ENCODE data around the gene IL1B.

The IL1B gene

GRCh38 chr2:112789186-112789585 is 47.4 kb downstream of the IL1B start:
- no peaks in the 10 kb centered on the region for H4K20me1 ChIP-seq (ENCODE audit: insufficient read depth, low read length)
- no peak for TF ChIP-seq EZH2 (IDR thresholded peaks at IDR 0.05; ENCODE audit: borderline replicate concordance, low read length)
- TF ChIP-seq, protein P1, sequence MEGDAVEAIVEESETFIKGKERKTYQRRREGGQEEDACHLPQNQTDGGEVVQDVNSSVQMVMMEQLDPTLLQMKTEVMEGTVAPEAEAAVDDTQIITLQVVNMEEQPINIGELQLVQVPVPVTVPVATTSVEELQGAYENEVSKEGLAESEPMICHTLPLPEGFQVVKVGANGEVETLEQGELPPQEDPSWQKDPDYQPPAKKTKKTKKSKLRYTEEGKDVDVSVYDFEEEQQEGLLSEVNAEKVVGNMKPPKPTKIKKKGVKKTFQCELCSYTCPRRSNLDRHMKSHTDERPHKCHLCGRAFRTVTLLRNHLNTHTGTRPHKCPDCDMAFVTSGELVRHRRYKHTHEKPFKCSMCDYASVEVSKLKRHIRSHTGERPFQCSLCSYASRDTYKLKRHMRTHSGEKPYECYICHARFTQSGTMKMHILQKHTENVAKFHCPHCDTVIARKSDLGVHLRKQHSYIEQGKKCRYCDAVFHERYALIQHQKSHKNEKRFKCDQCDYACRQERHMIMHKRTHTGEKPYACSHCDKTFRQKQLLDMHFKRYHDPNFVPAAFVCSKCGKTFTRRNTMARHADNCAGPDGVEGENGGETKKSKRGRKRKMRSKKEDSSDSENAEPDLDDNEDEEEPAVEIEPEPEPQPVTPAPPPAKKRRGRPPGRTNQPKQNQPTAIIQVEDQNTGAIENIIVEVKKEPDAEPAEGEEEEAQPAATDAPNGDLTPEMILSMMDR (IDR thresholded peaks at IDR 0.05; ENCODE audit: low read length), result no peak
- H3K27ac ChIP-seq (ENCODE audit: low read depth, low read length, poor library complexity, severe bottlenecking), result no peak overlapping the region
- H2AFZ ChIP-seq (ENCODE audit: low read length), result no peak overlapping the region
- no peaks in the 10 kb centered on the region for H3F3A ChIP-seq (ENCODE audit: insufficient read depth, low read length)
- H3K36me3 ChIP-seq (ENCODE audit: insufficient read depth, low read length), result no peaks in the 10 kb centered on the region
- H3K4me1 ChIP-seq (ENCODE audit: insufficient read depth, low read length, severe bottlenecking), result peaks cover 9% of the 10 kb centered on the region
- no peak overlapping the region for H3K9ac ChIP-seq (ENCODE audit: low read length)
- no peaks in the 10 kb centered on the region for H3K9me2 ChIP-seq (ENCODE audit: low read depth, low read length)
- no peaks in the 10 kb centered on the region for H3K79me2 ChIP-seq (ENCODE audit: insufficient read depth, low read length)
- H3K27me3 ChIP-seq (ENCODE audit: insufficient read depth, low read length), result no peaks in the 10 kb centered on the region
- H3K9me3 ChIP-seq (ENCODE audit: low read length), result no peaks in the 10 kb centered on the region
- H3K4me3 ChIP-seq (ENCODE audit: low read depth, low read length, poor library complexity, severe bottlenecking), result no peak overlapping the region
- no peak overlapping the region for H3K4me2 ChIP-seq (ENCODE audit: low read length)

- Histone ChIP-seq H3K4me1 (ENCODE audit: insufficient read depth, low read length, severe bottlenecking) (peaks cover 4% of the 10 kb centered on the region), H3K9me2 (ENCODE audit: low read depth, low read length) (no peaks in the 10 kb centered on the region), H3K36me3 (ENCODE audit: insufficient read depth, low read length) (no peaks in the 10 kb centered on the region), H2AFZ (ENCODE audit: low read length) (no peak overlapping the region), H3K9me3 (ENCODE audit: low read length) (no peaks in the 10 kb centered on the region), H3K27ac (ENCODE audit: low read depth, low read length, poor library complexity, severe bottlenecking) (no peak overlapping the region), H3K4me2 (ENCODE audit: low read length) (no peak overlapping the region), H3F3A (ENCODE audit: insufficient read depth, low read length) (no peaks in the 10 kb centered on the region), H3K4me3 (ENCODE audit: low read depth, low read length, poor library complexity, severe bottlenecking) (no peak overlapping the region), H3K27me3 (ENCODE audit: insufficient read depth, low read length) (no peaks in the 10 kb centered on the region), H3K9ac (ENCODE audit: low read length) (no peak overlapping the region), H4K20me1 (ENCODE audit: insufficient read depth, low read length) (no peaks in the 10 kb centered on the region), H3K79me2 (ENCODE audit: insufficient read depth, low read length) (no peaks in the 10 kb centered on the region)
- no peak for TF ChIP-seq EZH2 (IDR thresholded peaks at IDR 0.05; ENCODE audit: borderline replicate concordance, low read length)
- TF ChIP-seq, protein P1 (IDR thresholded peaks at IDR 0.05; ENCODE audit: low read length), result no peak
Measured at GRCh38 chr2:112788653-112789052, 47.9 kb downstream of the IL1B start.

DNA sequence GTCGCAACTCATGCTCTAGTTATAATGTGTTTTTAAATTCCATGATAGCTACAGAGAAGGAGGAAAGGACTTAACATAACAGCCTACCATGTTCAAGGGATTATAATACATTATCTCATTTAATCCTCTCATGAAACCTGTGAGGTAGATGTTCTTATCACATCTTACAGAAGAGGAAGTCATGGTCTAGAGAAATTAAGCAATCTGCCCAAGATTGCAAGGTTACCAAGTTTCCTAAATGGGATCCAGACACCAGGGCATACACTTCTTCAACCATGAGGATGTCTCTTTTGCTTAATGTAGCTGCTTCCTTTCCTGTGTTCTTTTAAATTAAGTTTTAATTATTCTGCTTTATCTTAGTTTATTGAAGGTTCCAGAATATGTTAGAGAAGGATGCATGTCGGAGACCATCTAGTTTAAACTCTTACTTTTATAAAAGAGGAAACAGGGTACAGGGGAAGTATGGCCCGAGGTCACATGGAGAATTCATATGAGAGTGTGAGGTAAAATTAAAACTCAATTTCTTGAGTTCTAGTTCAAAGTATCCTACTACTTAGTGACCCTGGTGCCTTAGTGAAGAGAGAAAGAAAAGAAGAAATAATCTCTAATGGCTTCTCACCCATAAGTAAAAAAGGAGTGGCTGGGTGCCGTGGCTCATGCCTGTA is 48.7 kb downstream of the IL1B start:
- Histone ChIP-seq H3K9ac (ENCODE audit: low read length) (no peak overlapping the region), H2AFZ (ENCODE audit: low read length) (no peak overlapping the region), H4K20me1 (ENCODE audit: insufficient read depth, low read length) (no peaks in the 10 kb centered on the region), H3K27me3 (ENCODE audit: insufficient read depth, low read length) (no peaks in the 10 kb centered on the region), H3K79me2 (ENCODE audit: insufficient read depth, low read length) (no peaks in the 10 kb centered on the region), H3K4me3 (ENCODE audit: low read depth, low read length, poor library complexity, severe bottlenecking) (no peak overlapping the region), H3K36me3 (ENCODE audit: insufficient read depth, low read length) (no peaks in the 10 kb centered on the region), H3K4me1 (ENCODE audit: insufficient read depth, low read length, severe bottlenecking) (no peaks in the 10 kb centered on the region), H3K4me2 (ENCODE audit: low read length) (no peak overlapping the region), H3K27ac (ENCODE audit: low read depth, low read length, poor library complexity, severe bottlenecking) (no peak overlapping the region), H3F3A (ENCODE audit: insufficient read depth, low read length) (no peaks in the 10 kb centered on the region), H3K9me3 (ENCODE audit: low read length) (no peaks in the 10 kb centered on the region), H3K9me2 (ENCODE audit: low read depth, low read length) (no peaks in the 10 kb centered on the region)
- TF ChIP-seq, protein P1 (IDR thresholded peaks at IDR 0.05; ENCODE audit: low read length), result no peak
- TF ChIP-seq EZH2 (IDR thresholded peaks at IDR 0.05; ENCODE audit: borderline replicate concordance, low read length), result no peak

All from OCI-LY1 (cell line).